ENCODE results near the gene DENND2D.

DNA sequence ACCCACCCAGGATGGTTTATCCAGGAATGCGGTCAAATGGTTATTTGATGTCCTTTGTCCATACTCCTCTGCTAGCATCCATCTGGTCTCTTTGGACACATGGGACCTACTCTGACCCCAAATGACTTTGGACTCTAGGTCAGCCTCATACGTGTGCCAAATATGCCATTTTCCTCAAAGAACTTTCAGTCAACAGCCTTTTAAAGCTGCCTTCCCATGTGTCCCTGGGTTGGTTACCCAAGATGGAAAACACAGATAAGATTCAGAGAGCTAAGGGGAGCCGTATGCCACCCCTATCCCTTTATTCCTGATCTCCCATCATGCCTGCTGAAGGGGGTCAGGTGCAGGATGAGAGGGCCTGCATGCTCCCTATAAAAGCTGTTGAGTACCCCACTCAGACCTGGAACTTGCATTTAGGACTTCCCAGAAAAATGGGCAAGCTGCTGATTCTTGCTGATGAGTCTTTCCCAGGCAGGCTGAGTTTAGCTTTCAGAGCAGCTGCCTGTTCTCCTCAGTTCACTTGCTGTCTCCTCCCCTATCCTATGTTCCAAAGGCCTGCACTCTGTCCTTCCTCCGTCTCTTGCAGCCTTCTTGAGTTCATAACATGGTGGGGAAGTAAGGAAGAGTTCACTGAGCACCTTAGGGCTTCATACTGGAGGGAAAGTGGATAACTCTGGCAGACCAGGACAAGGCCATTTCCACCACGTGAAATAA is 46.8 kb upstream of the DENND2D start:
- TF ChIP-seq, protein P1, sequence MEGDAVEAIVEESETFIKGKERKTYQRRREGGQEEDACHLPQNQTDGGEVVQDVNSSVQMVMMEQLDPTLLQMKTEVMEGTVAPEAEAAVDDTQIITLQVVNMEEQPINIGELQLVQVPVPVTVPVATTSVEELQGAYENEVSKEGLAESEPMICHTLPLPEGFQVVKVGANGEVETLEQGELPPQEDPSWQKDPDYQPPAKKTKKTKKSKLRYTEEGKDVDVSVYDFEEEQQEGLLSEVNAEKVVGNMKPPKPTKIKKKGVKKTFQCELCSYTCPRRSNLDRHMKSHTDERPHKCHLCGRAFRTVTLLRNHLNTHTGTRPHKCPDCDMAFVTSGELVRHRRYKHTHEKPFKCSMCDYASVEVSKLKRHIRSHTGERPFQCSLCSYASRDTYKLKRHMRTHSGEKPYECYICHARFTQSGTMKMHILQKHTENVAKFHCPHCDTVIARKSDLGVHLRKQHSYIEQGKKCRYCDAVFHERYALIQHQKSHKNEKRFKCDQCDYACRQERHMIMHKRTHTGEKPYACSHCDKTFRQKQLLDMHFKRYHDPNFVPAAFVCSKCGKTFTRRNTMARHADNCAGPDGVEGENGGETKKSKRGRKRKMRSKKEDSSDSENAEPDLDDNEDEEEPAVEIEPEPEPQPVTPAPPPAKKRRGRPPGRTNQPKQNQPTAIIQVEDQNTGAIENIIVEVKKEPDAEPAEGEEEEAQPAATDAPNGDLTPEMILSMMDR (IDR thresholded peaks at IDR 0.05; ENCODE audit: insufficient read depth, low read length, poor library complexity, severe bottlenecking), result no peak
- TF ChIP-seq EZH2phosphoT487 (conservative IDR thresholded peaks at IDR 0.05; ENCODE audit: low read length), result no peak
